Measurements from ENCODE around the gene CGB1. TPM values are rescaled to one million over a fixed set of nuclear protein-coding genes. Genes with fewer than 3 reads are reported as not detected.

The CGB1 gene
- total and polyA plus RNA-seq, 9 of the 15 experiments (the other 6 are each of a cell fraction or from before 2014, with no cell fraction given), result not detected

DNA sequence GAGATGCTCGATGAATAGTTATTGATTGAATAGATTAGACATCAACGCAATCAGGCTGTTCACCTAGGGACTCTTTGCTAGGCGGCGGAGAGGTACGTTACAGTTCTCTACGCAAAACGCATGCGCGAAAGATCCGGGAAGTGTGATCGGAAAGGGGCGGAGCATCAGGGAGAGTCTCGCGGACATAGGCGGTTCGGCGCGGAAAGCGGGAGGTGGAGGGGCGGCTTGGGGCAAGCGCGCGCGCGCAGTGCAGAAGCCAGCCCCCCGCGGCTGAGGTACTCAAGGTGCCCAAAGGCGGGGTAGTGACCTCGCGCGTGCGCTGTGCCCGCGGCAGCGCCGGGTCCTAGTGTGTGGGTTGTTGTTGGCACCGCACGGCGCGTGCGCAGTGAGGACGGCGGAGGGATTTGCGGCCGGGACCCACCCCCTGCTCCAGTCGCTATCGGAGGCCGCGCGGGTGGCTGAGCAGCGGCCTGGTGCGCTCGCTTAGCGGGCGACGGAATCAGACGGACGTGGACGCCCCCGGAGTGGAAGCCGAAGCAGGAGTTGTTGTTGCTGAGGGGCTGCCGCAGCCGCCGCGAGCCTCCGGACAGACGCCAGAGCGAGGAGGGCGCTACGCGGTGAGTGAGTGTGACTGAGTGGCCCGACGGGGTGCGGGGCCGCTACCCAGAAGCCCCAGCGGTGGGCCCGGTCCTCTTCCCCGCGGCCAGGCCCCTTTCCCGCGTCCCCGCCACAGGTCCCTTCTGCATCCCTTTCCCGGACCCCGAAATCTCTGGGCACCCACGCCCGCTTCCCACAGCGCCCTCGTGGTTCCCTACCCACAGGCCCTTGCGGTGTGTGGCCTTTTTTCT, 48.5 kb upstream of the CGB1 start, which contains the start of gene SNRNP70 (continued):
- TF ChIP-seq, protein P1, sequence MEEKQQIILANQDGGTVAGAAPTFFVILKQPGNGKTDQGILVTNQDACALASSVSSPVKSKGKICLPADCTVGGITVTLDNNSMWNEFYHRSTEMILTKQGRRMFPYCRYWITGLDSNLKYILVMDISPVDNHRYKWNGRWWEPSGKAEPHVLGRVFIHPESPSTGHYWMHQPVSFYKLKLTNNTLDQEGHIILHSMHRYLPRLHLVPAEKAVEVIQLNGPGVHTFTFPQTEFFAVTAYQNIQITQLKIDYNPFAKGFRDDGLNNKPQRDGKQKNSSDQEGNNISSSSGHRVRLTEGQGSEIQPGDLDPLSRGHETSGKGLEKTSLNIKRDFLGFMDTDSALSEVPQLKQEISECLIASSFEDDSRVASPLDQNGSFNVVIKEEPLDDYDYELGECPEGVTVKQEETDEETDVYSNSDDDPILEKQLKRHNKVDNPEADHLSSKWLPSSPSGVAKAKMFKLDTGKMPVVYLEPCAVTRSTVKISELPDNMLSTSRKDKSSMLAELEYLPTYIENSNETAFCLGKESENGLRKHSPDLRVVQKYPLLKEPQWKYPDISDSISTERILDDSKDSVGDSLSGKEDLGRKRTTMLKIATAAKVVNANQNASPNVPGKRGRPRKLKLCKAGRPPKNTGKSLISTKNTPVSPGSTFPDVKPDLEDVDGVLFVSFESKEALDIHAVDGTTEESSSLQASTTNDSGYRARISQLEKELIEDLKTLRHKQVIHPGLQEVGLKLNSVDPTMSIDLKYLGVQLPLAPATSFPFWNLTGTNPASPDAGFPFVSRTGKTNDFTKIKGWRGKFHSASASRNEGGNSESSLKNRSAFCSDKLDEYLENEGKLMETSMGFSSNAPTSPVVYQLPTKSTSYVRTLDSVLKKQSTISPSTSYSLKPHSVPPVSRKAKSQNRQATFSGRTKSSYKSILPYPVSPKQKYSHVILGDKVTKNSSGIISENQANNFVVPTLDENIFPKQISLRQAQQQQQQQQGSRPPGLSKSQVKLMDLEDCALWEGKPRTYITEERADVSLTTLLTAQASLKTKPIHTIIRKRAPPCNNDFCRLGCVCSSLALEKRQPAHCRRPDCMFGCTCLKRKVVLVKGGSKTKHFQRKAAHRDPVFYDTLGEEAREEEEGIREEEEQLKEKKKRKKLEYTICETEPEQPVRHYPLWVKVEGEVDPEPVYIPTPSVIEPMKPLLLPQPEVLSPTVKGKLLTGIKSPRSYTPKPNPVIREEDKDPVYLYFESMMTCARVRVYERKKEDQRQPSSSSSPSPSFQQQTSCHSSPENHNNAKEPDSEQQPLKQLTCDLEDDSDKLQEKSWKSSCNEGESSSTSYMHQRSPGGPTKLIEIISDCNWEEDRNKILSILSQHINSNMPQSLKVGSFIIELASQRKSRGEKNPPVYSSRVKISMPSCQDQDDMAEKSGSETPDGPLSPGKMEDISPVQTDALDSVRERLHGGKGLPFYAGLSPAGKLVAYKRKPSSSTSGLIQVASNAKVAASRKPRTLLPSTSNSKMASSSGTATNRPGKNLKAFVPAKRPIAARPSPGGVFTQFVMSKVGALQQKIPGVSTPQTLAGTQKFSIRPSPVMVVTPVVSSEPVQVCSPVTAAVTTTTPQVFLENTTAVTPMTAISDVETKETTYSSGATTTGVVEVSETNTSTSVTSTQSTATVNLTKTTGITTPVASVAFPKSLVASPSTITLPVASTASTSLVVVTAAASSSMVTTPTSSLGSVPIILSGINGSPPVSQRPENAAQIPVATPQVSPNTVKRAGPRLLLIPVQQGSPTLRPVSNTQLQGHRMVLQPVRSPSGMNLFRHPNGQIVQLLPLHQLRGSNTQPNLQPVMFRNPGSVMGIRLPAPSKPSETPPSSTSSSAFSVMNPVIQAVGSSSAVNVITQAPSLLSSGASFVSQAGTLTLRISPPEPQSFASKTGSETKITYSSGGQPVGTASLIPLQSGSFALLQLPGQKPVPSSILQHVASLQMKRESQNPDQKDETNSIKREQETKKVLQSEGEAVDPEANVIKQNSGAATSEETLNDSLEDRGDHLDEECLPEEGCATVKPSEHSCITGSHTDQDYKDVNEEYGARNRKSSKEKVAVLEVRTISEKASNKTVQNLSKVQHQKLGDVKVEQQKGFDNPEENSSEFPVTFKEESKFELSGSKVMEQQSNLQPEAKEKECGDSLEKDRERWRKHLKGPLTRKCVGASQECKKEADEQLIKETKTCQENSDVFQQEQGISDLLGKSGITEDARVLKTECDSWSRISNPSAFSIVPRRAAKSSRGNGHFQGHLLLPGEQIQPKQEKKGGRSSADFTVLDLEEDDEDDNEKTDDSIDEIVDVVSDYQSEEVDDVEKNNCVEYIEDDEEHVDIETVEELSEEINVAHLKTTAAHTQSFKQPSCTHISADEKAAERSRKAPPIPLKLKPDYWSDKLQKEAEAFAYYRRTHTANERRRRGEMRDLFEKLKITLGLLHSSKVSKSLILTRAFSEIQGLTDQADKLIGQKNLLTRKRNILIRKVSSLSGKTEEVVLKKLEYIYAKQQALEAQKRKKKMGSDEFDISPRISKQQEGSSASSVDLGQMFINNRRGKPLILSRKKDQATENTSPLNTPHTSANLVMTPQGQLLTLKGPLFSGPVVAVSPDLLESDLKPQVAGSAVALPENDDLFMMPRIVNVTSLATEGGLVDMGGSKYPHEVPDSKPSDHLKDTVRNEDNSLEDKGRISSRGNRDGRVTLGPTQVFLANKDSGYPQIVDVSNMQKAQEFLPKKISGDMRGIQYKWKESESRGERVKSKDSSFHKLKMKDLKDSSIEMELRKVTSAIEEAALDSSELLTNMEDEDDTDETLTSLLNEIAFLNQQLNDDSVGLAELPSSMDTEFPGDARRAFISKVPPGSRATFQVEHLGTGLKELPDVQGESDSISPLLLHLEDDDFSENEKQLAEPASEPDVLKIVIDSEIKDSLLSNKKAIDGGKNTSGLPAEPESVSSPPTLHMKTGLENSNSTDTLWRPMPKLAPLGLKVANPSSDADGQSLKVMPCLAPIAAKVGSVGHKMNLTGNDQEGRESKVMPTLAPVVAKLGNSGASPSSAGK (IDR thresholded peaks at IDR 0.05), result peak; percentile 48; the same call in 1 of the 2 replicates
- TF ChIP-seq SIN3B (IDR thresholded peaks at IDR 0.05; ENCODE audit: low read depth) (peak; percentile 71), NR2C2 (CRISPR knock-in tag; IDR thresholded peaks at IDR 0.05) (no peak), NR2C2 (tag; IDR thresholded peaks at IDR 0.05) (peak; percentile 83), MBD2 (IDR thresholded peaks at IDR 0.05; ENCODE audit: borderline replicate concordance, low read depth) (peak; percentile 79), SAP30 (IDR thresholded peaks at IDR 0.05; ENCODE audit: borderline replicate concordance, insufficient read depth, low read depth, low read length, poor library complexity, severe bottlenecking) (peak; percentile 81), LCOR (CRISPR knock-in tag; IDR thresholded peaks at IDR 0.05) (peak; percentile 42; the same call in 1 of the 2 replicates), PCBP1 (IDR thresholded peaks at IDR 0.05; ENCODE audit: low read depth, low read length, poor library complexity, severe bottlenecking) (peak; percentile 98), LARP7 (IDR thresholded peaks at IDR 0.05) (0 out of 2 replicates have a peak, but pooled peaks have one; percentile 55)
- TF ChIP-seq, protein P2, sequence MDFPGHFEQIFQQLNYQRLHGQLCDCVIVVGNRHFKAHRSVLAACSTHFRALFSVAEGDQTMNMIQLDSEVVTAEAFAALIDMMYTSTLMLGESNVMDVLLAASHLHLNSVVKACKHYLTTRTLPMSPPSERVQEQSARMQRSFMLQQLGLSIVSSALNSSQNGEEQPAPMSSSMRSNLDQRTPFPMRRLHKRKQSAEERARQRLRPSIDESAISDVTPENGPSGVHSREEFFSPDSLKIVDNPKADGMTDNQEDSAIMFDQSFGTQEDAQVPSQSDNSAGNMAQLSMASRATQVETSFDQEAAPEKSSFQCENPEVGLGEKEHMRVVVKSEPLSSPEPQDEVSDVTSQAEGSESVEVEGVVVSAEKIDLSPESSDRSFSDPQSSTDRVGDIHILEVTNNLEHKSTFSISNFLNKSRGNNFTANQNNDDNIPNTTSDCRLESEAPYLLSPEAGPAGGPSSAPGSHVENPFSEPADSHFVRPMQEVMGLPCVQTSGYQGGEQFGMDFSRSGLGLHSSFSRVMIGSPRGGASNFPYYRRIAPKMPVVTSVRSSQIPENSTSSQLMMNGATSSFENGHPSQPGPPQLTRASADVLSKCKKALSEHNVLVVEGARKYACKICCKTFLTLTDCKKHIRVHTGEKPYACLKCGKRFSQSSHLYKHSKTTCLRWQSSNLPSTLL (IDR thresholded peaks at IDR 0.05), result no peak
- TF ChIP-seq, protein P3, sequence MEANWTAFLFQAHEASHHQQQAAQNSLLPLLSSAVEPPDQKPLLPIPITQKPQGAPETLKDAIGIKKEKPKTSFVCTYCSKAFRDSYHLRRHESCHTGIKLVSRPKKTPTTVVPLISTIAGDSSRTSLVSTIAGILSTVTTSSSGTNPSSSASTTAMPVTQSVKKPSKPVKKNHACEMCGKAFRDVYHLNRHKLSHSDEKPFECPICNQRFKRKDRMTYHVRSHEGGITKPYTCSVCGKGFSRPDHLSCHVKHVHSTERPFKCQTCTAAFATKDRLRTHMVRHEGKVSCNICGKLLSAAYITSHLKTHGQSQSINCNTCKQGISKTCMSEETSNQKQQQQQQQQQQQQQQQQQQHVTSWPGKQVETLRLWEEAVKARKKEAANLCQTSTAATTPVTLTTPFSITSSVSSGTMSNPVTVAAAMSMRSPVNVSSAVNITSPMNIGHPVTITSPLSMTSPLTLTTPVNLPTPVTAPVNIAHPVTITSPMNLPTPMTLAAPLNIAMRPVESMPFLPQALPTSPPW (CRISPR knock-in tag; IDR thresholded peaks at IDR 0.05), result peak; percentile 90

Data from K562 (cell line).